ENCODE data around the gene GPR6.

GPR6 gene

DNA sequence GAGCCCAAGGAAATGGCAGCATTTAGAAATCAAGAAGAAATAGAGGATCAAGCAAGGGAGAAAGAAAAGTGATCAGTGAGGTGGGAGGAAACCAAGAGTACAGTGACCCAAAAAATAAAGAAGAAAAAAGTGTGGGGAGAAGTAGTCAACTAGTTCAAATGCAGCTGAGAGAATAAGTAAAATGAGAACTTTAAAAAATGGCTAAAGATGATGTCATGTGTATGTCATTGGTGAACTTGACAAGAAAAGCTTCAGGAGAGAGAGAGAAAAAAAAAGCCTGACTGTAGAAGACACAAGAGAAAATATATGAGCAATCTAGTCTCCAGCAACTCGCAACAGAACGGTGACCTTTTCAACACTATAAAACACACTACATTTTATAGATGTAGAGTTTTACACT, 6.3 kb downstream of the GPR6 start:
- H3K4me1 ChIP-seq (ENCODE audit: control insufficient read depth in 2 of 2, insufficient read depth in 1 of 2, low read depth in 1 of 2, low read length in 2 of 2): peaks cover 0 to under 1% of the 10 kb centered on the region in 2 donors
- no peak overlapping the region for H2BK5ac ChIP-seq (ENCODE audit: low read length)

DNA sequence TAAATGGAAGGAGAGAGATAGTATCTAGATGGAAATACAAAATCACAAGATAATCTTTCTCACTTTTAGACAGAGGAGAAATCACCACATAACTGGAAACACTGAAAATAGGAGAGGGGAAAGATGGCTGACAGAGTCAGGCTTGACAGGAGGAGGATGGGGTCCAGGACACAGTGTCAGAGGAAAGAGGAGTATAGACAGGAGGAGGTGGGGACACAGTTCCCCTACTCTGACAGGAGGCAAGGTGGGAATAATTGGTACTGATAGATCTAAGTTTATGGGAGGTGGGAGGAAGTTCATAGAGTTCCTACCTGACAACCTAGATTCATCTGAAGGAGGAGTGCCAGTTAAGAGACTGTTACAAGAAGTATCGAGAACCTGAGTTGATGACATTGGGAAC, 9.1 kb downstream of the GPR6 start:
- no peaks in the 10 kb centered on the region for H3K9me3 ChIP-seq (replicated peaks in 1 of 2; ENCODE audit: control insufficient read depth in 2 of 2, insufficient read depth in 1 of 2, low read depth in 1 of 2, low read length in 2 of 2)
- no peak overlapping the region for H3K23ac ChIP-seq (ENCODE audit: low read depth, low read length, poor library complexity)
- no peak overlapping the region for H3K9ac ChIP-seq (ENCODE audit: low read depth, low read length, poor library complexity)
- H3K14ac ChIP-seq (ENCODE audit: low read length): no peak overlapping the region
- no peak overlapping the region for H4K91ac ChIP-seq (ENCODE audit: low read depth, low read length, poor library complexity)
- DNase-seq (ENCODE audit: low spot score): no peak
- H2BK120ac ChIP-seq (ENCODE audit: low read depth, low read length): no peak overlapping the region
- H4K8ac ChIP-seq (ENCODE audit: low read depth, low read length): no peak overlapping the region
- H2BK15ac ChIP-seq (ENCODE audit: low read length): no peak overlapping the region
- H2AFZ ChIP-seq (ENCODE audit: low read length): no peak overlapping the region
- H3K27ac ChIP-seq (replicated peaks; ENCODE audit: low read length): no peak overlapping the region
- H3K18ac ChIP-seq (ENCODE audit: low read length): no peak overlapping the region
- no peaks in the 10 kb centered on the region for H3K79me1 ChIP-seq (ENCODE audit: low read depth, low read length)
- no peak overlapping the region for H3K4me2 ChIP-seq (ENCODE audit: insufficient read depth, low read length, poor library complexity, severe bottlenecking)
- H3K4ac ChIP-seq (ENCODE audit: low read length): no peak overlapping the region
- H3K4me3 ChIP-seq (ENCODE audit: low read length in 2 of 2): no peak overlapping the region
- H3K36me3 ChIP-seq (replicated peaks in 1 of 2; ENCODE audit: control insufficient read depth in 2 of 2, insufficient read depth in 2 of 2, low read length in 2 of 2): no peaks in the 10 kb centered on the region
- no peak overlapping the region for H2BK12ac ChIP-seq (ENCODE audit: low read length)
- peaks cover 0 to 1% (median 0%) of the 10 kb centered on the region in 3 experiments for H3K27me3 ChIP-seq (ENCODE audit: control insufficient read depth in 3 of 3, insufficient read depth in 3 of 3, low read depth in 1 of 3, low read length in 3 of 3)
- H2BK5ac ChIP-seq (ENCODE audit: low read length): no peak overlapping the region
- H2AK5ac ChIP-seq (ENCODE audit: low read depth, low read length): no peak overlapping the region
- no CpG with 5 or more reads among the region's 1 CpG for WGBS, 2 donors (ENCODE audit: extremely low coverage in 2 of 2, insufficient read length in 2 of 2, insufficient replicate concordance in 1 of 2)
- no peaks in the 10 kb centered on the region for H3K4me1 ChIP-seq (ENCODE audit: control insufficient read depth in 2 of 2, insufficient read depth in 1 of 2, low read depth in 1 of 2, low read length in 2 of 2)

More for the DNA sequence above, 6.3 kb downstream of the GPR6 start:
- no peak overlapping the region for H2BK15ac ChIP-seq (ENCODE audit: low read length)
- no peak overlapping the region for H3K9ac ChIP-seq (ENCODE audit: low read depth, low read length, poor library complexity)
- H3K79me1 ChIP-seq (ENCODE audit: low read depth, low read length): no peaks in the 10 kb centered on the region
- H3K27ac ChIP-seq (replicated peaks; ENCODE audit: low read length): no peak overlapping the region
- H3K9me3 ChIP-seq (replicated peaks in 1 of 2; ENCODE audit: control insufficient read depth in 2 of 2, insufficient read depth in 1 of 2, low read depth in 1 of 2, low read length in 2 of 2): peaks cover 0 to 2% of the 10 kb centered on the region in 2 donors
- H3K4me3 ChIP-seq (ENCODE audit: low read length in 2 of 2): no peak overlapping the region
- no peak overlapping the region for H4K8ac ChIP-seq (ENCODE audit: low read depth, low read length)
- no peak overlapping the region for H4K91ac ChIP-seq (ENCODE audit: low read depth, low read length, poor library complexity)
- no peak overlapping the region for H3K14ac ChIP-seq (ENCODE audit: low read length)
- H3K36me3 ChIP-seq (replicated peaks in 1 of 2; ENCODE audit: control insufficient read depth in 2 of 2, insufficient read depth in 2 of 2, low read length in 2 of 2): no peaks in the 10 kb centered on the region
- H3K23ac ChIP-seq (ENCODE audit: low read depth, low read length, poor library complexity): no peak overlapping the region
- H2BK12ac ChIP-seq (ENCODE audit: low read length): no peak overlapping the region
- H2AK5ac ChIP-seq (ENCODE audit: low read depth, low read length): no peak overlapping the region
- no CpG with 5 or more reads among the region's 2 CpGs for WGBS, 2 donors (ENCODE audit: extremely low coverage in 2 of 2, insufficient read length in 2 of 2, insufficient replicate concordance in 1 of 2)
- no peak overlapping the region for H3K4me2 ChIP-seq (ENCODE audit: insufficient read depth, low read length, poor library complexity, severe bottlenecking)
- no peak for DNase-seq (ENCODE audit: low spot score)
- H2BK120ac ChIP-seq (ENCODE audit: low read depth, low read length): no peak overlapping the region
- no peak overlapping the region for H3K4ac ChIP-seq (ENCODE audit: low read length)
- H3K27me3 ChIP-seq (ENCODE audit: control insufficient read depth in 3 of 3, insufficient read depth in 3 of 3, low read depth in 1 of 3, low read length in 3 of 3): peaks cover 4 to 17% (median 9%) of the 10 kb centered on the region in 3 experiments
- H3K18ac ChIP-seq (ENCODE audit: low read length): no peak overlapping the region
- H2AFZ ChIP-seq (ENCODE audit: low read length): no peak overlapping the region

DNA sequence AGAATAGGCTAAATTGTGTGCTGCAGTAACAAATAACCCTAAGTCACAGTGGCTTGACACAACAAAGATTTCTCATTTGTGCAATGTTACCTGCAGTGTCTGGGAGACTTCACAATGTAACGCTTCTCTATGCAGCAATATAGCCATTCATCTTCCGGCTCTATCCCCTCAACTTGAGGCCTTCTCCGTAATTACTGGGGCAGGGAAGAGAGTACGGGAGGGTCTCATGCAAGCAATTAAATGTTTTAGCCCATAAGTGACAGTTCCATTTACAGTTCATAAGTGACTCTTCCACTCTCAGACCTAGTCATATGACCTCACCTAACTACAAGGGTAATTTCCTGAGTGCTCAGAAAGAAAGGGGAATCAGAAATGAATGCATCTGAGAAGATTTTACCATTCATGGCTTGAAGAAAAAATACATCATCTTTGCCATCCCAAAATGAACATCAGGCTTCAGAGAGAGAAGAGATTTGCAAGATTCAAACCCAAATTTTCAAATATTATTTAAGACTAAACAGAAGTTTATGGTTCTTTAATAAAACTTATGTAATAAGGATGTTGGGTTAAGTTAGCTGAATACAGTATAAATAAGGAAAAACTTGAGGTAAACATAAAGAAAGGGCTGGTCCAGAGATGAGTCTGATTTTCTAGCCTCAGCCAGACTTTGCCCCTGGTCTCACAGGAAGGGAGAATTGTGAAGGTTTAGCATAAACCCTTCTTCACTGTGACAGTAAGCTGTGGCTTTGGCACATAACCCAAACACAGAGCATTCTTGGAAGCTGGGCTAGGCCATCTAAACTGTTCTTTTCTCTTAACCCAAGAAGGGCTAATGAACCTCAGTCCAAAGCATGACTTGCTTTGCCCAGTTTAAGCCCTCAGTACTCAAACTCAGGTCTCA, 13.3 kb downstream of the GPR6 start:
- no CpG with 5 or more reads among the region's 4 CpGs for WGBS, 2 donors (ENCODE audit: extremely low coverage in 2 of 2, insufficient read length in 2 of 2, insufficient replicate concordance in 1 of 2)
- Histone ChIP-seq H3K27ac (replicated peaks; ENCODE audit: low read length) (no peak overlapping the region), H3K4me1 (ENCODE audit: control insufficient read depth in 2 of 2, insufficient read depth in 1 of 2, low read depth in 1 of 2, low read length in 2 of 2) (no peaks in the 10 kb centered on the region)

DNA sequence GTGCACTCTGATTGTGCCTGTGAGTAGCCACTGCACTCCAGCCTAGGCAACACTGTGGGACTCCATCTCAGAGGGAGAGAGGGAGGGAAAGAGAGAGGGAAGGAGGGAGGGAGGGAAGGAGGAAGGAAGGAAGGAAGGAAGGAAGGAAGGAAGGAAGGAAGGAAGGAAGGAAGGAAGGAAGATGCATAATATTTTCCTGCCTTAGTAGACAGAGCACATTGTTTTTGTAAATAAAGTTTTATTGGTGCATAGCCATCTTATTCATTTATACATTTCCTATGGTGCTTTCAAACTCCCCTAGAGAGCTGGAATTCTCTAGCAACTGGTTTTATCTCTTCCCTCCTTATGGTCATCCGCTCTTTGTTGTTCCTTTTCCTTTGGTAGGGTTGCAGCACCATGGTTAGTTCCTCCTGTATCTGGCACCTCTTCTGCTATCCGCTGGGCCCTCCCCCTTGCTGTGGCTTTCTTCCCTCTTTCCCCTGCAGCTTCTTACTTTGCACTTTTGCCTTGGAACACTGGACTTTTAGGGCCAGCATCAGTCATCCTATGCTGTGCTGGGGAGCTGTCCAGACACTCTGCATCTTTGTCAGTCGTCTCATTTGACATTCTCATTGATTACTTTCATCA, 20.2 kb downstream of the GPR6 start:
- no peak overlapping the region for H2AK5ac ChIP-seq (ENCODE audit: low read depth, low read length)
- no peak overlapping the region for H3K9ac ChIP-seq (ENCODE audit: low read depth, low read length, poor library complexity)
- no peak overlapping the region for H3K4me2 ChIP-seq (ENCODE audit: insufficient read depth, low read length, poor library complexity, severe bottlenecking)
- H2BK15ac ChIP-seq (ENCODE audit: low read length): no peak overlapping the region
- H4K91ac ChIP-seq (ENCODE audit: low read depth, low read length, poor library complexity): no peak overlapping the region
- H3K14ac ChIP-seq (ENCODE audit: low read length): no peak overlapping the region
- no peak overlapping the region for H2BK120ac ChIP-seq (ENCODE audit: low read depth, low read length)
- no peak overlapping the region for H3K4me3 ChIP-seq (ENCODE audit: low read length in 2 of 2)
- no peaks in the 10 kb centered on the region for H3K79me1 ChIP-seq (ENCODE audit: low read depth, low read length)
- H4K8ac ChIP-seq (ENCODE audit: low read depth, low read length): no peak overlapping the region
- H3K23ac ChIP-seq (ENCODE audit: low read depth, low read length, poor library complexity): no peak overlapping the region
- H3K9me3 ChIP-seq (replicated peaks in 1 of 2; ENCODE audit: control insufficient read depth in 2 of 2, insufficient read depth in 1 of 2, low read depth in 1 of 2, low read length in 2 of 2): no peaks in the 10 kb centered on the region
- no CpG with 5 or more reads among the region's 3 CpGs for WGBS, 2 donors (ENCODE audit: extremely low coverage in 2 of 2, insufficient read length in 2 of 2, insufficient replicate concordance in 1 of 2)
- H2BK12ac ChIP-seq (ENCODE audit: low read length): no peak overlapping the region
- no peaks in the 10 kb centered on the region for H3K4me1 ChIP-seq (ENCODE audit: control insufficient read depth in 2 of 2, insufficient read depth in 1 of 2, low read depth in 1 of 2, low read length in 2 of 2)
- no peak for DNase-seq (ENCODE audit: low spot score)
- no peak overlapping the region for H3K4ac ChIP-seq (ENCODE audit: low read length)
- H3K27ac ChIP-seq (replicated peaks; ENCODE audit: low read length): no peak overlapping the region
- no peak overlapping the region for H3K18ac ChIP-seq (ENCODE audit: low read length)
- H3K27me3 ChIP-seq (ENCODE audit: control insufficient read depth in 3 of 3, insufficient read depth in 3 of 3, low read depth in 1 of 3, low read length in 3 of 3): no peaks in the 10 kb centered on the region
- no peak overlapping the region for H2AFZ ChIP-seq (ENCODE audit: low read length)
- no peak overlapping the region for H2BK5ac ChIP-seq (ENCODE audit: low read length)
- H3K36me3 ChIP-seq (replicated peaks in 1 of 2; ENCODE audit: control insufficient read depth in 2 of 2, insufficient read depth in 2 of 2, low read length in 2 of 2): peaks cover 0 to 1% of the 10 kb centered on the region in 2 donors

More for the DNA sequence above, 13.3 kb downstream of the GPR6 start:
- Histone ChIP-seq H3K23ac (ENCODE audit: low read depth, low read length, poor library complexity) (no peak overlapping the region), H4K8ac (ENCODE audit: low read depth, low read length) (no peak overlapping the region), H2BK120ac (ENCODE audit: low read depth, low read length) (no peak overlapping the region), H2BK5ac (ENCODE audit: low read length) (no peak overlapping the region), H2AK5ac (ENCODE audit: low read depth, low read length) (no peak overlapping the region), H2BK12ac (ENCODE audit: low read length) (no peak overlapping the region), H3K4ac (ENCODE audit: low read length) (no peak overlapping the region), H2BK15ac (ENCODE audit: low read length) (no peak overlapping the region), H3K9me3 (replicated peaks in 1 of 2; ENCODE audit: control insufficient read depth in 2 of 2, insufficient read depth in 1 of 2, low read depth in 1 of 2, low read length in 2 of 2) (no peaks in the 10 kb centered on the region), H2AFZ (ENCODE audit: low read length) (no peak overlapping the region), H3K9ac (ENCODE audit: low read depth, low read length, poor library complexity) (no peak overlapping the region), H4K91ac (ENCODE audit: low read depth, low read length, poor library complexity) (no peak overlapping the region), H3K27me3 (ENCODE audit: control insufficient read depth in 3 of 3, insufficient read depth in 3 of 3, low read depth in 1 of 3, low read length in 3 of 3) (peaks cover 0 to 2% (median 0%) of the 10 kb centered on the region in 3 experiments), H3K79me1 (ENCODE audit: low read depth, low read length) (no peaks in the 10 kb centered on the region), H3K14ac (ENCODE audit: low read length) (no peak overlapping the region), H3K36me3 (replicated peaks in 1 of 2; ENCODE audit: control insufficient read depth in 2 of 2, insufficient read depth in 2 of 2, low read length in 2 of 2) (no peaks in the 10 kb centered on the region), H3K4me2 (ENCODE audit: insufficient read depth, low read length, poor library complexity, severe bottlenecking) (no peak overlapping the region), H3K18ac (ENCODE audit: low read length) (no peak overlapping the region), H3K4me3 (ENCODE audit: low read length in 2 of 2) (no peak overlapping the region)
- DNase-seq (ENCODE audit: low spot score): no peak

All from neuronal stem cell (in vitro differentiated cells).